ENCODE data around the gene SLC6A1. TPM values are rescaled to one million over a fixed set of nuclear protein-coding genes. Genes with fewer than 3 reads are reported as not detected.

The SLC6A1 gene
- total and polyA plus RNA-seq, 2 of the 8 experiments (the other 6 are each of a cell fraction or from before 2014, with no cell fraction given), result 0.30 to 0.63 TPM

GRCh38 chr3:11071096-11071755 is 78.7 kb downstream of the SLC6A1 start (continued):
- TF ChIP-seq CEBPB (IDR thresholded peaks at IDR 0.05; ENCODE audit: low read depth, low read length) (no peak), SUZ12 (IDR thresholded peaks at IDR 0.05; ENCODE audit: low read length) (no peak), RXRA (IDR thresholded peaks at IDR 0.05; ENCODE audit: insufficient read depth, low read depth, low read length) (no peak)

Data from H1 (cell line).